GM21515 (cell line): ENCODE results near the gene CDH8.

Source experiments
- ATAC-seq: cut with Tn5 transposase; IDR thresholded peaks from one replicate; pipeline ENCODE4 v1.9.1; 2021; ENCODE audit not compliant: unreplicated experiment

CDH8 gene, protein sequence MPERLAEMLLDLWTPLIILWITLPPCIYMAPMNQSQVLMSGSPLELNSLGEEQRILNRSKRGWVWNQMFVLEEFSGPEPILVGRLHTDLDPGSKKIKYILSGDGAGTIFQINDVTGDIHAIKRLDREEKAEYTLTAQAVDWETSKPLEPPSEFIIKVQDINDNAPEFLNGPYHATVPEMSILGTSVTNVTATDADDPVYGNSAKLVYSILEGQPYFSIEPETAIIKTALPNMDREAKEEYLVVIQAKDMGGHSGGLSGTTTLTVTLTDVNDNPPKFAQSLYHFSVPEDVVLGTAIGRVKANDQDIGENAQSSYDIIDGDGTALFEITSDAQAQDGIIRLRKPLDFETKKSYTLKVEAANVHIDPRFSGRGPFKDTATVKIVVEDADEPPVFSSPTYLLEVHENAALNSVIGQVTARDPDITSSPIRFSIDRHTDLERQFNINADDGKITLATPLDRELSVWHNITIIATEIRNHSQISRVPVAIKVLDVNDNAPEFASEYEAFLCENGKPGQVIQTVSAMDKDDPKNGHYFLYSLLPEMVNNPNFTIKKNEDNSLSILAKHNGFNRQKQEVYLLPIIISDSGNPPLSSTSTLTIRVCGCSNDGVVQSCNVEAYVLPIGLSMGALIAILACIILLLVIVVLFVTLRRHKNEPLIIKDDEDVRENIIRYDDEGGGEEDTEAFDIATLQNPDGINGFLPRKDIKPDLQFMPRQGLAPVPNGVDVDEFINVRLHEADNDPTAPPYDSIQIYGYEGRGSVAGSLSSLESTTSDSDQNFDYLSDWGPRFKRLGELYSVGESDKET

DNA sequence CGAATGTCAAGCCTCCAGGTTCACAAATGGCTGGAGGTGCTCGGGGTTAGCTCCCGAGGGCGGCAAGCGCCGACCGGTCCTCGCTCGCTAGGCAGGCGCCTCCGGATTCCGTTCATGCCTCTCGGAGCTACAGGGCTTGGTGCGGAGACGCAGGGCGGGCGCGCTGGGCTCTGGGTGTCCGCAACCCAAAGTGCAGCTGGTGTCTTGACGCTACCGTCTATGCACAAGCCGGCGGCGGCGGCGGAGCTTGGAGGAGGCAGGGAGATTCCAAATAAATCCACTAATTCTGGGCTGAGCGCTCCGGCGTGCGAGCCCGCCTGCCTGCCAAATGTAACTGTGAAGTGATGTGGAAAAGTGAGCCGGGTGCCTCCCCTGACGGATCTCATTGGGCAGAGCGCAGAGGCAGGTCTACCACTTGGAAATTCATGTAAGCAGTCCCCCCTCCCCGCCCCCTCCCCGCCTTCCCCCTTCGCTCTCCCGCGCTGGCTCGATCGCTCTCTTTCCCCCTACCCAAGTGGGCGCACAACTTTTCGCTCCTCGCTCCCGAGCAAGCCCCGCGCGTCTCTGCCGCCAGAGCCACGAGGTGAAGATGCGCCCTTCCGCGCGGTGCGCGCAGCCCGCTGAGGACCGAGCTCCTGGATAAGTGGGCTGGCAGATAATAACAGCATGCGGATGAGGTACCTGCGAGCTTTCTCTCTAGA is at the start of gene CDH8:
Gene CDH8, minus strand, starts transcription at position 338 of the 701 bp plus-strand sequence. CDS start 15,035 bp downstream, outside the sequence.
- no peak for ATAC-seq

DNA sequence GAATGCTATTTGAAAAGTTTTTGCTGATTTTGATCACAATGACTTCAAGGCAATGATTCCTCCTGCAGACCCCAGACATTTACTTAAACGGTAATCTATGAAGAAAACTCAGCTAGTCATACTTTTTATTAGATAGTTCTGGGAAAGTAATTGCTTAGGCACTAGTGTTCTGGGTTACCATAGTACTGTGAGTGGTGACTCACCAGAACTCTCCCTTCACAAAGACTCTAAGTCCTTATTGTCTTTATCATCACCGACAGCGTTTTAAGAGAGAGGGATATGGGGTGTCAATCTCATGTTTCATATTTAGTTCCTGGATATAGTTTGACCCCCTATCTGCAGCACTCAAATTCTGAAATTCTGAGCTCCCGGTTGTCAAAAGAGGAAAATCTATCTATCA is 43.0 kb upstream of the CDH8 start:
- no peak for ATAC-seq

DNA sequence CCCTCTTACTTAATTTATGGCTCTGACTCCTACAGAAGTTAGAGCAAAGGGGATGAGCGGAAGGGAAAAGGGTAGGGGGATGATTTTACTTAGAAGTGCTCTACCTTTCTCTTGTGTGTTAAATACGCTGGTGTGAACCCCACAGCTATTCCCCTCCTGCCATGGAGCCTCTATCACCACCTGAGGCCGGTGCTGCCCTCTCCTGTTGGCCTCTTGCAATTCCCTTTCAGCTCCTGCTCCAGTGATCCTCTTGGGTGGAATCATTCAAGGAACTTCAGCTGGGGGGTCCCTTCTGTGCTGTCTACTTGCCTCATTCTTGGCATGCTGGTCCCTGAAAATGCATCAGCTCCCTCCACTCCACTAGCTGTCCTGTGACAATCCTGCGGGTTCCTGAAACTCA is 41.8 kb upstream of the CDH8 start:
- ATAC-seq, result no peak

DNA sequence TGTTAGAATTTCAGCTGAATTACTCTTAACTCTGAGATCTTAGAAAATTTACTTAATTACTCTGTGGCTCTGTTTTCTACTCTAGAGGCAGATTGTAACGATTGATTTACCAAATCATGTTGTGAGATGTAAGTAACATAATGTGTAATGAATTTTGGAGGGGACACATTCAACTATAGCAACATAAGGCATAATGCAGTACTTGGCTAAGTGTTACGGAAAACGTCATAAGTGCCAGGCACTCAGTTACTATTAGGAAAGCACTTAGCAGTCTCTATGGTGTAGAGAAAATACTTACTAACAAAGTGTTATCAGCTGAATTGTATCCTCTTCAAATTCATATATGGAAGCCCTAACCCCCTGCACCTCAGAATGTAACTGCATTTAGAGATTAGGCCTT is 40.6 kb upstream of the CDH8 start:
- ATAC-seq, result no peak

DNA sequence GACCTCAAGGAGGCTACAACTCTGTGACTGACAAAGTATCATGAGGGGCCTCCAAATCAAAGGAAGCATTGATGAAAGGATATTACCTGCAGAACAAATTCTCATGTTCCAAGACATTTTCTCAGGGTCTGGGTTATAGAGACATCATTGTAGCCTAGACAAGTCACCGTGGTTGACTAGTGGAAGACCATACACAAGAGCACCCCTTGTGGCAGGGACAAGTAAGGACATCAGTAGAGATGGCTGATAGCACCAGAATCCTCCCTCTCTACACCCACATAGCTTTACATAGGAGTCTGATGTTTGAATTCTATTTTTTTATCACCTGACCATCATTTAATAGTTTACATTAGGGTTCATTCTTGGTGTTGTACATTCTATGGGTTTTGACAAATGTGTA is 32.5 kb upstream of the CDH8 start:
- no peak for ATAC-seq

DNA sequence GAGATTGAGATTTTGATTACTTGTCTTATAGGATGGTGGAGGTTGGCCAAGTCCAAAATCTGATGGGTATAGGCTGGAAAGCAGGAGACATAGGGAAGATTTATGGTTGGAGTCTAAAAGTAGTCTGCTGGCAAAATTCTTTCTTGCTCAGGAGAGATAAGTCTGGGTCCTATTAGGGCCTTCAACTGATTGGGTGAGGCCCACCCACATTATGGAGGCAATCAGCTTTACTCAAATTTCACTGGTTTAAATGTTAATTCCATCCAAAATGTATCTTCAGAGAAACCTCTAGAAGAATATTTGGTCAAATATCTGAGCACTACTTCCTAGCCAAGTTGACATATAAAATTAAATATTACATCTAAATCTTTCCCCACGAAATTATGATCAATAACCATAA is 31.7 kb upstream of the CDH8 start:
- no peak for ATAC-seq

DNA sequence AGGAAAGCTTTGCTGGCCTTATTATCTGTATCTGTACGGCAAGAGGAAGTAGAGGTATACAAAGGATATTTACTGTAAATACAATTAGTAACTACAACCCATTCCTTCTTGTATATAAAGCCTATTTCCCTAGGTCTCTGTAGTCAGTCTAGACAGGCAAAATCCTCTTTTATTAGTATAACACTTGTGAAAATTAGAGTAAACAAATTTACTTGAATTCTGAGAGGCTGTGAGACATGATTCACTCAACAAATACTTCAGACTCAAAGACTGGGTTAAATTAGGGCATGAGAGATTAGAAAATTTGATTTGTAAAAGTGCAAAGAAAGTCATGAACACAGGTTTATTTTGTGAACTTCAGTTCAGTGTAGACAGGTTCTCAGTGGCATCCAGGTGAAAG is 30.9 kb upstream of the CDH8 start:
- ATAC-seq, result no peak

DNA sequence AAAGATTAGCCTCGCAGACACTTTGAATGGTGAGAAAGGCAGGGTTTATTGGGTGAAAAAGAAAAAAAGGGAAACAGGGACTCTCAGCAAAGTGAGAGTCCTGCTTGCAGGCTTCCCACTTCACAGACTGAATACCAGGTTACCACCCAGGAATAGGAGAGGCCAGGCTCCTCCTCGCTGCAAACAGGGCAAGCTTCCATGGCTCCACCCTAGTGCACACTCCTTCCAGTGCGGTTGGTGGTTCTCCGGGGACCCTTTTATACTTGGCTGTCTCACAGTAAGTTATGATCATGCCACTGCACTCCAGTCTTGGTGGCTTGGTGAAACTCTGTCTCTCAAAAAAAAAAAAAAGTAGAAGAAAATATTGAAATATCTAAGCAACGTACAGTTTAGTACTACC is 30.5 kb upstream of the CDH8 start:
- ATAC-seq, result no peak

DNA sequence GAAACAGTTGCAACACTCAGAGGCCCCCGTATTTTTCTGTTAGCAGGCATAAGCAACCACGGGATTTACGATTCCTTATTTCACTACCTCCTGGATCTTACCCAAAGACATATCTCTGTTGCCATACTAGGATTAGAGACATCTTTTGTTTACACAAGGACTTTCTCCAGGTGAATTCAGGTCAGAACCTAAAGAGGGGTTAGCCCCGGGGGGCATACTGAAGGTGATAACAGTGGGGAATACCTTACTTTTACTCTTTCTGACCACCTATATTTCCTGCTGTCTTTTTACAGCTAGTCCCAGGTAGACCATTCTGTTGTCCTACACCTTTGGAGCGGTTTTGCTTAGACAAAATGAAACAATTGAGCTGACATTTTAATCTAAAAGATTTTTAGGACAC is 27.9 kb upstream of the CDH8 start:
- no peak for ATAC-seq

DNA sequence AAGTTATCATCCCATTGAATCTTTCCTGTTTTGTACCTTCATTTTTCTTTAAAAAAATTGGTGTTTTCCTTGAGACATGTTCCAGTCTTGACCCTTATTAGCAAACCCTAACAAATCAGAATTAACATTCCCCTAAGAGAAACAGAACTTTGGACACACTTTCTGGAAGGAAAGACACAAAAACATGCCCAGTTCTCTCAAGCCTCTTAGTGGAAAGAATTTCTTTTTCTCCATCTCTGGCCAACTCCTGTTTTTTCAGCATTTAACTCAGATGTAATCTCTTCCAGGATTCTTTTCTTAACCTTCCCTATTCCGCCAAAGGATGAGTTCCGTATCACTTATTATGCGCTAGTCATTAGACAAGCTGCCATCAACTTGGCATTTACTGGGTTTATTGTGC is 23.9 kb upstream of the CDH8 start:
- no peak for ATAC-seq

DNA sequence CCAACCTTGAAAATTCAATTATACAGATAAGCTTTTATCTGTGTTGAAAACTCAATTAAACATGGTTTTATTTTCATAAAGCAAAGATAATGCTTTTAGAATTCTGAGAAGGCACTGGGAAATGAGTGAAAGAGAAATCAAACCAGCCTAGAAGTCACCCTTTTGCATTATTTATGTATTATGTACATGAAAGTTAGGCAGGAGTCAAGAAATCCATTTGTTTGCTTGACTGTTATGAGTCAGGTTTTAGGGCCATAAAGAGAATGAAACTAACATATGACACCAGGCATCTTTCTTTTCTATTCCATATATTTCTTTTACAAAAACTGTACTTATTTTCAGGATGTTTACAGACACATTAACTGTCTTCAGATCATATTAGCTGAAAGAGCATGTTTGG is 23.3 kb upstream of the CDH8 start:
- ATAC-seq, result no peak

DNA sequence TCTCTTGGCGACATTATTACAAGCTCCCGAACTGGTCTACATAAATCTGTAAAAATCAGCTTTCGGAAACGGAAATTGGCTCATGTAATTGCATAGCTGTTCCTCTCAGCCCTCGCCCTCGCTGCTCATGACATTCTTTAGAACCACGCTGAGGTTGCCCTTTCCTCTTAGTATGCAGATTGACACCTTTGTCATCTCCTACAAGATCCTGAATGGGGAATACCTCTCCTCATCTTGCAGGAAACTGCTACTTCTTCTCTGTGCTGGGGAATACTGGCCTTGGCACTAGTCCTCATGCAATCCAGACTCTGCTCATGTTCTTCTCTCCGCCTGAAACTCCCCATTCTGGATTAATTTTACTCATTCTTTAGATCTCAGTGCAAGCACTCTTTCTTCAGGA is 22.2 kb upstream of the CDH8 start:
- no peak for ATAC-seq

DNA sequence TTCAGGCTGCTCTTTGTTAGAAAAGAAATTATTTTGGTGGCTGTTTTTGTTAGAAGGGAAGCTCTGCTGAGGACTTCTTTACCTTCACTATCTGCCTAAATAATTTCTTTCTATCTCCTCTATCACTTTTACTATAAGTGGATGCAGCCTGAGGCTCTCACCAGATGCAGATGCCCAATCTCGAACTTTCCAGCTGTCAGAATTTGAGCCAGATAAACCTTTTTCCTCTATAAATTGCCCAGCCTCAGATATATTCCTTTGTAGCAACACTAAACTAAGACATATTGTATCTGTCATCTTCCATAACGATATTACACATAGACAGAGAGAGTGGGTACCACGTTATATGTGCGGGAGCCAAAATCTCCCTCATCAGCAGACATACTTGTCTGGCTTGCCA is 15.7 kb upstream of the CDH8 start:
- no peak for ATAC-seq

DNA sequence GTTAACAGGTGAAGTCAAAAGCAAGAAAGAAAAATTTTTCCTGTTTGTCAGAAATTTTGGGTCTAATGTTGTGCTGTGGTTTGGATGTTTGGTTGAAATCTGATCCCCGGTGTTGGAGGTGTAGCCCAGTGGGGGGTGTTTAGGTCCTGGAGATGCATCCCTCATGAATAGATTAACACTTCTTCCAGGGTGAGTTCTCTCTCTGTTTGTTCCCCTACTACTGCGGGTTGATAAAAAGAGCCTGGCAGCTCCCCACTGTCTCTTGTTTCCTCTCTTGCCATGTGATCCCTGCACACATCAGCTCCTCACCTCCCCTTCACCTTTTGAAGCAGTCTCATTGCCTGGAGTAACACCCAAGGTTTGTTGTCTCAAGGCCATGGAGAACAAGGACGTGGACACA is 14.6 kb upstream of the CDH8 start:
- no peak for ATAC-seq

DNA sequence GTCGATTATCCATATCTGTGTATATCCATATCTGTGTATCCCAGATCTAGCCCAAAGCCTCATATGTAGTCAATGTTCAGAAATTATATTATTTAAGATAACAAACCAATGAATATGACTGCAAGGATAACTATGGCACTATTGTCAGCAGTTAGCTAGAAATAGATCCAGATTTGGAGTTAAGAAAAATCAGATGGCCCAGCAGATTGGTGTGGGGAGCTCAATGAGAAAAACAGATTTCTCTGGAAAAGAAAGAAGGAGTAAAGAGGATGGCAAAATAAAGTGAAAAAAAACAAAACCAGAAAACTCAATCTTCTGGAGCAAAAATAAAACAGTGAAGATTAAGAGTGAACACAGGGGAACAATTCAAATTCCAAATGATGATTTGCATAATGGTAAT is 10.6 kb upstream of the CDH8 start:
- ATAC-seq, result no peak

DNA sequence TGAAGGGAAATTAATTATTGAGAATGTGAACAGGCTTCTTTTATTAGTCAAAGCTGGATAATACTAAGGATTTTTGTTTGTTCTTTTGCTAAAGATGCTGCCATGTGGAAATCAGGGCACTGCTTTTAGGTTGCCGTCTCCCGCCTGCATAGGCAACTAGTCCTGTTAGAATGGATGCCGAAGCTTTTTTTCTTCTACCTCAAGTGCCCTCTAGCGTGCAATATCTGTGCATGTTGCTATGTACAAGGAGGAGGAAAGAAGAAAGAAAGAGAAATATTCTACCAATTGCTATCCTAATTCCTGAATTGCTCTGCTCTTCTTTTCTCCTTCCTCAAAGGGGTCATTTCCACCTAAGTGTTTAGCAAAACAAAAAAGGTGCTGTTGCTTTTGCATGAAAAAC is 5.2 kb upstream of the CDH8 start:
- ATAC-seq, result no peak

DNA sequence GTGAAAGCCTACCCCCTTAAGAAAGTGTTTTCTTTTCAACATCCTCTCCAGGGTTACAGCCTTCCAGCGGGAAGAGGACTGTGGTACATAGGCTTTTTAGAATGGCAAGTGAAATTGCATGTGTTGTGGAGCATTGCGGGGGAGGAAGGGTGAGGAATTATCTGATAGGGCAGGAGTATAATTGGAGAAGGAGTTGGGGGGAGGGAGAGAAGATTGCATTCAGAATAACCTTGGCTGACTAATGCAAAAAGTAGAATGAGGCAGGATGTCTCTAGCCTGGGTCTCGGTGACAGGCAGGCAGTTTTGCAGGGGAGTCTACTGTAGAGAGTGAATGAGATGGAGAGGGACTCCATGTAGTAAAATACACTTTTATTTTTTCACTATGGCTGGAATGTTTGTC is 2.4 kb upstream of the CDH8 start:
- ATAC-seq, result no peak

DNA sequence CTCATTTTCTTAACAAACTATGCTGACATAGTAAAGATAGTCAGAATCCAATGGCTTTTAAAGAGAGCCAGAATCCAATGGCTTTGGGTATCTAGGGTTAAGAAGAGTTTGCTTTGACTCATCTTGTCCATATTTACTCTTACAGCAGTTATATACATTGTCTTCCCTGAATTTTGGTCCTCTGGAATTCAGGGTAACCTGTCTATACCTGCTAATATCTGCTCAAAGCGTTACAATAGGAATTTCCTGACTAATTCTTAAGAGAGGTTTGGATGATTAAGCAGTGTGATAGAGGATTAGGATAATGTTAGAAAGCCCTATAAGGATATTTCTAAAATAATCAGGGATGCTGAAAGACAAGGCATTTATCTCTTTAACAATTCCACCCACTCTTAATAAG is 2.0 kb upstream of the CDH8 start:
- ATAC-seq, result no peak

DNA sequence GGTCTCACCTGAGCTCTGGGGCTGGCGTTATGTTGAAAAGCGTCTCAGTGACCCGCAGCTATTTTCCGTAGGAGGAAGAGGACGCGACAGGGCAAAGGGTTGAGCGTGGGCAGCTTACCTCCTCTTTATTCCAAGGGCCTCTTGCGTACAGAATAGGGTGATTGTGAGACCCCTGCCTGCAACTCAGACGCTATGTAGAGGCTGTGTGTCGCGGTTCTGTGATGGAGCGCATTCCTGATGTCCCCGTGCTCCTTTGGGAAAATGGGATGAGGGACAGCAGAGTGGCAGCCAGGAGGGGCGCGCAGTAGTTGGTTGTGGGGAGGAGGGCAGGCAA is 531 bp upstream of the CDH8 start:
- ATAC-seq, result no peak

DNA sequence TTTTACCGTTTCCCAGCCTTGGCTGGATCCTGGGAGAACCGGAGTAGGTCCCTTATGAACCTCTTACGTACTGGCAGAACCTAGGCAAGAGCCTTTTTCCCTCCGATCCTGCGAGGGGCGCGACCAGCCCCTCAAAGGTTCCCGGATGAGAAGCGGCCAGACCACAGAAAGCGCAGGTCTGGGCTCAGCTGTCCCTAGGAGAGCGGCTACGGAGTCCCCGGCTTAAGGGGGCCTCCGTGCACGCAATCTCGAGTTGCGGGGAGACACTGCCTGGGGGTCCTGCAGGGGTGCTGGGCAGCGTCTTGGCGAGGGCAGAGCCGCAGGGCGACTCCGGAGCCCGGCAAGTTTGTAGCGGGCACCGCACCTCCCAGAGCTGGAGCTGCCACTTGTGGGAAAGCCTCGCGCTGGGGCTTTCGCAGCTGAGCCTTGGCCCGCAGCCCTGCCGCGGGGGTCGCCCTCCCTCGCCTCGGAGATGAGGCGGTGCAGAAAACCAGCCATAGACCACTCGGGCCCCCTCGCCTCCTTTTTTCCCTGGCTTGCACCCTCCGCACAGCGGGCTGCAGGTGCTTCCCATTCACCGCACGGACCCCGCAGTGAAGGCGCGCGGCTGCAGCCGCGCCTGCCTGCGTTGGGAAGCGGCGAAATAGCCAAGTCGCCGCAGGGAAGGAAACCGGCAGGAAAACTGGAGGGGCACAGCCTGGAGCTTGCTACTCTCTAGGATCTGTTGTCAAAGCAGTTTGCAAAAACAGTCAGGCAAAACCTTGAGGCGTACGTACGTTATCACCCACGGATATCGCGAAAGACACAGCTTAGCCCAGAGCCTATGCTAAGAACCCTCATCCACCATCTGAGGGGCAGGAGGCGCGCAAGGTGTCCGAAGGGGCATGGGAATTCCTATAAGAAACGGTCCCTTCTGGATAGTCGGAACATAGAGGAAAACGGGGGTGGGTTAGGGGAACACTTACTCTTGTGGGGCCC is 834 bp downstream of the CDH8 start:
- no peak for ATAC-seq
